ENCODE data around the gene MYB.
"Not testable (repeated sequence)": the region's sequence is repeated elsewhere in the genome, so short reads cannot be mapped to it uniquely, and the experiment has no call there.

MYB gene

GRCh38 chr6:135164387-135164786 lies 16.7 kb upstream of the MYB start:
- not testable (repeated sequence) for DNase-seq

GRCh38 chr6:135165031-135165430 lies 16.1 kb upstream of the MYB start:
- DNase-seq: no peak

GRCh38 chr6:135166515-135166914 lies 14.6 kb upstream of the MYB start:
- DNase-seq: no peak

GRCh38 chr6:135167617-135168016 lies 13.5 kb upstream of the MYB start:
- DNase-seq: no peak

- DNase-seq: no peak
Measured at GRCh38 chr6:135168766-135169165, 12.3 kb upstream of the MYB start.

GRCh38 chr6:135170238-135170637 lies 10.9 kb upstream of the MYB start:
- DNase-seq: no peak

DNA sequence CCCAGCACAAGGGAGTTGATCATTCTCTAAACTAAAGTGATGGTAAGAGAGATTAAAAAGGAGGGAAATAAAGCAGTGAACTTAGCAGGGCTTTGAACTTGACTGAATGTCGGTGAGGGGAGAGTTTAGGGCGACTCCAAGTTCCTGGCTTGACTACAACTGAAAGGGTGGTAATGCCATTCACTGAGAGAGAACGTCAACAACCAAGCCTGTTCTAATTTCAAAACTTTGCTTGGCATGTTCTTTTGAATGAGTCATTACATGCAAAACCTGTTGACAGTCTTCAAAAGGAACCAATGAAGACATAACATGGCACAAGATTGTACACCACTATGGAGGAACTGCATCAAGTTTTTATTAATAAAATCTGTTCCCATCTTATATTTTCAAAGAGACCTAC lies 10.3 kb upstream of the MYB start:
- no peak for DNase-seq

DNA sequence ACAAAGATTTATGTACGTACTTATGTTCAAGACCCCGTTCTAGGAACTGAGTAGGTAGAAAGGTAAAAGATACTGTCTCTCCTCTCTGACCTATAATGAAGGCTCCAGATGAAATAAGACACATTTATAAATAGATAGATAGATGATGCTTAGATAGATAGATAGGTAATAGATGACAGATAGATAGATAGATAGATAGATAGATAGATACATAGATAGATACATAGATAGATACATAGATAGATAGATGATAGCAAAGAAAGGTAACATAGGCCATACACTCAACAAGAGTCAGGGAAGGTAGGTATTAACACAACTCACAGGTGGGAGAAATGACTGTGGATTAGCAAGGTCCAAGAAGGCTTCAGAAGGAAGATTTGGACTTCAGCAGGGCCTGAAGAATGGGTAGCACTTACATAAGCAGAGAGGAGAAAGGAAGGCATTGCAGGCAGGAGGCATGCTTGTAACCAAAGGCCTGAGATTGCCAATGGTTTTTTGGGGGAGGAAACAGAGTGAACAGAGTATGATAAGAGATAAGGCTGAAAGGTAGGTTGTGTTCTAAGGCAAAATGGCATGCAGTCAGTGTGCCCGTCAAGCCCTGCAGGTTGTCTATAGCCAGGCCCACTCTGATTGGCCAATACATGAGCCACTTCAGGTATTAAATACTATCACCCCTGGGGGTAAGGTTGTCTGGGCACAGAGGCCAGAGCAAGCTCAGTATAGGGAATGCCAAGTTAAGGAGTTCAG lies 7.7 kb upstream of the MYB start:
- no peak for DNase-seq

DNA sequence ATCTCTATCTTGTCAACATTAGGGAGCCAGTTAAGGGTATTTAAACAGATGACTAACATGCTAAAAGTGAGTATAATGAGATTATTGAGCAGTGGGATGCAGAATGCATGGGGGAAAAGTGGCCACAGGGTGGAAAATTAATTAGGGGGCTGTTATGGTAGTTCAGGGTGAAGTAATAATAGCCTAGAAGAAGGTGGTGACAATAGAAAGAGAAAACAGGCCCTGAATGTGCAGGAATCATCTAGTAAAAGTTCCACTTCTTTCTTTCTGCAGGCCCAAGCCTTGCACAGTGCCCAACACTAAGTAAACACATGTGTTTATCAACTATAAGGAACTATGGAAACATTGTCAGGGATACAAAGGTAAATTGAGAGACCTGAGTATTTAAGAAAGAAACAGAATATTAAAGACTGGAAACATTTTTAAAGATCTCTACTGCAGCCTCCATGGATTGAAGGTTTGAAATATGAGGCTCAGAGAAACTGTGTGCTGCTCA lies 7.1 kb upstream of the MYB start:
- DNase-seq: no peak

GRCh38 chr6:135176058-135176457 lies 5.0 kb upstream of the MYB start:
- no peak for DNase-seq

DNA sequence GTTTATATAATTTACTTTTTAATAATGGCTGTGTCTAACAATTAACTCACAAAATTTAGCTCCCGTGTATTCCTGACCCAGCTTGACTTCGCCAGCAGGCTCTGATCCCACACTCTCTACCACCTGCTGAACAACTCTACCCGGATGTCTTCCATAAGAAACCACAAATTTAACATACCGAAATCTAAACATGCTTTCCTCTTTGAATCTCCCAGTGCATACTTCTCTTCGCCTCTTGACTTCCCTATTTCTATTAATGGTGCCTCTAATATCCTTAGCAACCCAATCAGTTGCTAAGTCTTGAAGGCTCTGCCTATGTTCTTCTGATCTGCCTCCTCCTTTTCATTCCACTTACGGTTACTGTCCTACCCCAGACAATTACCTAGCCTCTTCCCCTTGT lies 4.6 kb upstream of the MYB start:
- DNase-seq: no peak

DNA sequence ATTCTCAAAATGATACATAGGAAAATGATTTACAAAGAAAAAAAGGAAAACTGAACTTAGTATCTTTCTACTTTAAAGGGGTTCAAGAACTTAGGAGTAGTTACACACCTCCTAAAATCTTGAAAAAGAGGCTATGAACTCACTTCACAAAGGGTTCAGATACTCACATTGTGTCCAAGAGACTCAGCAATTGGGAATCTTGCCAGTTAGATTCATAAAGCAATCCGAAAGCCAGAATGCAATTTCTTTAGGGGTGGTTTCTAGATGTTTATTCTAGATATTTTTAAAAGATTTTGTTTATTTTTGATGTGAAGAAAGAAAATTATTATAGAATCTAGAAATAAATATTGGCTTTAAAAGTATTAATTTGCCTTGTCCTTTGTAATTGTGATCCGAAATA lies 1.7 kb upstream of the MYB start:
- DNase-seq: no peak

- no peak for DNase-seq
Measured at GRCh38 chr6:135179920-135180541, 1.1 kb upstream of the MYB start.

GRCh38 chr6:135181333-135182070 lies 394 bp downstream of the MYB start:
- no peak for DNase-seq

DNA sequence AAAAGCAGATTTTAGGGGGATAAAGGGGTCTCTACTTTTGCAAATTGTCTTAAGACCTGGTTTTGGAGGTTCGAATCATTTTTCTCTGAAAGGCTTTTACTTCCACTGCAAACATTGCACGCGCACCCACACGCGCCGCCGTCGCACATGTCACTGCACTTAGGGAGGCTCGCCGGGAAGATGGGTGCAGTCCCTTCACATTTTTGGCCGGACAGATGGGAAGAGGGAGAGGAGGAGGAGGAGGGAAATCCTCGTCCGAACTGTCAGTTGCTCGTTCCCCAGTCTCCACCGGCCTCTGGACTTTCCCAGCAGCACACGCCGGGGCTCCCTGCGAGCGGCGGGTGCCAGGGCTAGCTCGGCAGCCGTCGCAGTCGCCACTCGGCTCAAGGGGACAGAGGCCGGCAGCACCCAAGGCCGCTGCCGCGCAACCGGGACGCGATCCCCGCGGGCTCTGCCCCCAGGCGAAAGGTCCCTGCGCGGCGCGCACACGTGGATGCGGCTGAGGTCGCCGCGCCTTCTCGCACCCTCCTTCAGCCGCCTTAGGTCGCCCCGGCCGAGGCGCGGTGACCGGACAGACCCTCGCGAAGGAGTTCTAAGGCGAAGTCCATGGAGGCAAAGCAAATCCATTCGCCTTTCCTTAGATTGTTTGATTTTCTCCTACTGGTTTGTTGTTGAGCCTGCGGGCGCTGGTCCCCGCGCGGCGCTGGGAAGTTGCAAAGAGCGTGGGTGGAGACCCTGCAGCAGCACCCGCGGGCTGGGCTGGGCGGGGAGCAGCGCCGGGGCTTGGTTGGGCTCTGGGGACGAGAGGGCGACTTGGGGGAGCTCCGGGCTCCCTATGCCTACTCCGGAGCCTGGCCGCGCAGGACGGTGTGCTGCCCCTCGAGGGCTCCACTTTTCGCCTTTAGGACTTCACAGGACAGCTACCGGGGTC lies 1.2 kb downstream of the MYB start:
- no peak for DNase-seq

- no peak for DNase-seq
Measured at GRCh38 chr6:135183002-135183531, 2.0 kb downstream of the MYB start.

GRCh38 chr6:135183532-135184440 lies 2.7 kb downstream of the MYB start:
- DNase-seq: peak; percentile 34

GRCh38 chr6:135185483-135185882 lies 4.4 kb downstream of the MYB start:
- DNase-seq: no peak

DNA sequence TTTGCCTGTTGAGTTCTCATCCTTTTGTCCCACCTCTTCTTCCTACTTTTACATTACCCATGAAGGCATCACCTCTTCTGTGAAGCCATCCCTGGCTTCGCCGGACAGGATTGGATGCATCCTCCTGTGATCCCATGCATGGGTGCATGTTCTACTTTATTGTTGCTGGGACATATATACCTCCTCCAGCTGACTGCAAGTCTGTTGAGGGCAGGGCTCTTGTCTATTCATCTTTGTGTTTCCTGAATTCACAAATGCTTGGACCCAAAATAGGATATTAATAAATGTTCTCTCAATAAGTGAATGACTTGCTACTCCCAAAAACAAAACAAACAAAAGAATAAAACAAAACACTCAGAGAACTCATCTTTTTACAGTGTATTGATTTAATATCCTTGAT lies 5.1 kb downstream of the MYB start:
- DNase-seq: no peak

GRCh38 chr6:135187372-135187771 lies 6.3 kb downstream of the MYB start:
- no peak for DNase-seq

DNA sequence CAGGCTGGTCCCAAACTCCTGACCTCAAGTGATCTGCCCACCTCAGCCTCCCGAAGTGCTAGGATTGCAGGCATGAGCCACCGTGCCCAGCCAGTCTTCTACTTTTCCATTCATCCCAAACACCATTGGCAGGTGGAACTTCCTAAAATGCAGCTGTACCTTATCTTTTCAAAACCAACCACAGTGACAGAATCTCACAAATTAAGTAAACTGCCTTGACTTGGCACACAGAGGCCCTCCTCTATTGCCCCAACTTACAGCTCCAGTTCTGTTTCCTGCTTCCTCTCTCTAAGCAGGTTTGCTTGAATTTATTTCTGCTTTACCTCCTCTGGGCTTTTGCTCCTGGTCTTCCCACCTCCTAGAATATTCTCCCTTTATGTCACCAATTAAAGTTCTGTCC lies 7.6 kb downstream of the MYB start:
- no peak for DNase-seq
